ENCODE results near the gene TNC.

The TNC gene

GRCh38 chr9:115004545-115004944 lies 113.4 kb downstream of the TNC start:
- Histone ChIP-seq H3K4me3 (ENCODE audit: insufficient read length, low read depth) (no peak overlapping the region), H3K9me3 (ENCODE audit: insufficient read depth, low read length) (peaks cover 5% of the 10 kb centered on the region; the same call in 1 of the 2 replicates), H3K36me3 (ENCODE audit: insufficient read depth, insufficient read length, low read length) (no peaks in the 10 kb centered on the region), H3K4me1 (ENCODE audit: insufficient read depth, insufficient read length) (no peaks in the 10 kb centered on the region), H3K27me3 (ENCODE audit: insufficient read depth, insufficient read length) (no peaks in the 10 kb centered on the region), H3K9ac (ENCODE audit: insufficient read length, low read depth) (no peak overlapping the region)
- DNase-seq (ENCODE audit: low read depth, low spot score): no peak
- TF ChIP-seq SUZ12 (IDR thresholded peaks at IDR 0.05; ENCODE audit: extremely low read depth, insufficient read depth, insufficient read length) (no peak), YY1 (IDR thresholded peaks at IDR 0.05; ENCODE audit: insufficient read depth, insufficient read length) (no peak), ZNF274 (IDR thresholded peaks at IDR 0.05; ENCODE audit: low read depth, low read length) (no peak)

GRCh38 chr9:115002371-115003120 lies 115.4 kb downstream of the TNC start:
- no peaks in the 10 kb centered on the region for H3K4me1 ChIP-seq (ENCODE audit: insufficient read depth, insufficient read length)
- no peak for TF ChIP-seq ZNF274 (IDR thresholded peaks at IDR 0.05; ENCODE audit: low read depth, low read length)
- no peak for TF ChIP-seq YY1 (IDR thresholded peaks at IDR 0.05; ENCODE audit: insufficient read depth, insufficient read length)
- no peak for TF ChIP-seq SUZ12 (IDR thresholded peaks at IDR 0.05; ENCODE audit: extremely low read depth, insufficient read depth, insufficient read length)
- no peak overlapping the region for H3K4me3 ChIP-seq (ENCODE audit: insufficient read length, low read depth)
- H3K9me3 ChIP-seq (ENCODE audit: insufficient read depth, low read length): peaks cover 5% of the 10 kb centered on the region; the same call in 1 of the 2 replicates
- H3K9ac ChIP-seq (ENCODE audit: insufficient read length, low read depth): no peak overlapping the region
- DNase-seq (ENCODE audit: low read depth, low spot score): no peak
- H3K27me3 ChIP-seq (ENCODE audit: insufficient read depth, insufficient read length): no peaks in the 10 kb centered on the region
- no peaks in the 10 kb centered on the region for H3K36me3 ChIP-seq (ENCODE audit: insufficient read depth, insufficient read length, low read length)

GRCh38 chr9:115000217-115000639 lies 117.7 kb downstream of the TNC start:
- Histone ChIP-seq H3K27me3 (ENCODE audit: insufficient read depth, insufficient read length) (no peaks in the 10 kb centered on the region), H3K36me3 (ENCODE audit: insufficient read depth, insufficient read length, low read length) (no peaks in the 10 kb centered on the region), H3K4me3 (ENCODE audit: insufficient read length, low read depth) (no peak overlapping the region), H3K4me1 (ENCODE audit: insufficient read depth, insufficient read length) (no peaks in the 10 kb centered on the region), H3K9ac (ENCODE audit: insufficient read length, low read depth) (no peak overlapping the region), H3K9me3 (ENCODE audit: insufficient read depth, low read length) (no peaks in the 10 kb centered on the region)
- DNase-seq (ENCODE audit: low read depth, low spot score): no peak
- TF ChIP-seq YY1 (IDR thresholded peaks at IDR 0.05; ENCODE audit: insufficient read depth, insufficient read length): no peak

GRCh38 chr9:114998326-114998725 lies 119.6 kb downstream of the TNC start:
- no peaks in the 10 kb centered on the region for H3K9me3 ChIP-seq (ENCODE audit: insufficient read depth, low read length)
- TF ChIP-seq SUZ12 (IDR thresholded peaks at IDR 0.05; ENCODE audit: extremely low read depth, insufficient read depth, insufficient read length) (no peak), ZNF274 (IDR thresholded peaks at IDR 0.05; ENCODE audit: low read depth, low read length) (no peak), YY1 (IDR thresholded peaks at IDR 0.05; ENCODE audit: insufficient read depth, insufficient read length) (no peak)

GRCh38 chr9:114995681-114996221 lies 122.2 kb downstream of the TNC start:
- Histone ChIP-seq H3K36me3 (ENCODE audit: insufficient read depth, insufficient read length, low read length) (no peaks in the 10 kb centered on the region), H3K9ac (ENCODE audit: insufficient read length, low read depth) (no peak overlapping the region), H3K9me3 (ENCODE audit: insufficient read depth, low read length) (no peaks in the 10 kb centered on the region), H3K4me3 (ENCODE audit: insufficient read length, low read depth) (no peak overlapping the region), H3K27me3 (ENCODE audit: insufficient read depth, insufficient read length) (no peaks in the 10 kb centered on the region), H3K4me1 (ENCODE audit: insufficient read depth, insufficient read length) (no peaks in the 10 kb centered on the region)
- TF ChIP-seq YY1 (IDR thresholded peaks at IDR 0.05; ENCODE audit: insufficient read depth, insufficient read length): no peak
- no peak for TF ChIP-seq SUZ12 (IDR thresholded peaks at IDR 0.05; ENCODE audit: extremely low read depth, insufficient read depth, insufficient read length)
- TF ChIP-seq ZNF274 (IDR thresholded peaks at IDR 0.05; ENCODE audit: low read depth, low read length): no peak
- no peak for DNase-seq (ENCODE audit: low read depth, low spot score)

More at GRCh38 chr9:114998326-114998725, 119.6 kb downstream of the TNC start:
- Histone ChIP-seq H3K4me3 (ENCODE audit: insufficient read length, low read depth) (no peak overlapping the region), H3K27me3 (ENCODE audit: insufficient read depth, insufficient read length) (no peaks in the 10 kb centered on the region), H3K9ac (ENCODE audit: insufficient read length, low read depth) (no peak overlapping the region), H3K4me1 (ENCODE audit: insufficient read depth, insufficient read length) (no peaks in the 10 kb centered on the region), H3K36me3 (ENCODE audit: insufficient read depth, insufficient read length, low read length) (no peaks in the 10 kb centered on the region)
- DNase-seq (ENCODE audit: low read depth, low spot score): no peak

- H3K36me3 ChIP-seq (ENCODE audit: insufficient read depth, insufficient read length, low read length): no peaks in the 10 kb centered on the region
- H3K4me3 ChIP-seq (ENCODE audit: insufficient read length, low read depth): no peak overlapping the region
- TF ChIP-seq SUZ12 (IDR thresholded peaks at IDR 0.05; ENCODE audit: extremely low read depth, insufficient read depth, insufficient read length): no peak
- TF ChIP-seq YY1 (IDR thresholded peaks at IDR 0.05; ENCODE audit: insufficient read depth, insufficient read length): no peak
- TF ChIP-seq ZNF274 (IDR thresholded peaks at IDR 0.05; ENCODE audit: low read depth, low read length): no peak
- no peaks in the 10 kb centered on the region for H3K4me1 ChIP-seq (ENCODE audit: insufficient read depth, insufficient read length)
- no peaks in the 10 kb centered on the region for H3K9me3 ChIP-seq (ENCODE audit: insufficient read depth, low read length)
- H3K9ac ChIP-seq (ENCODE audit: insufficient read length, low read depth): no peak overlapping the region
- DNase-seq (ENCODE audit: low read depth, low spot score): no peak
- H3K27me3 ChIP-seq (ENCODE audit: insufficient read depth, insufficient read length): no peaks in the 10 kb centered on the region
These were observed 123.2 kb downstream of the TNC start for GRCh38 chr9:114994768-114995167.

GRCh38 chr9:114991861-114992260 lies 126.1 kb downstream of the TNC start:
- no peak for DNase-seq (ENCODE audit: low read depth, low spot score)

More at GRCh38 chr9:114991861-114992260, 126.1 kb downstream of the TNC start:
- Histone ChIP-seq H3K4me3 (ENCODE audit: insufficient read length, low read depth) (no peak overlapping the region), H3K4me1 (ENCODE audit: insufficient read depth, insufficient read length) (no peaks in the 10 kb centered on the region), H3K9ac (ENCODE audit: insufficient read length, low read depth) (no peak overlapping the region), H3K36me3 (ENCODE audit: insufficient read depth, insufficient read length, low read length) (no peaks in the 10 kb centered on the region), H3K9me3 (ENCODE audit: insufficient read depth, low read length) (no peaks in the 10 kb centered on the region), H3K27me3 (ENCODE audit: insufficient read depth, insufficient read length) (no peaks in the 10 kb centered on the region)
- TF ChIP-seq ZNF274 (IDR thresholded peaks at IDR 0.05; ENCODE audit: low read depth, low read length): no peak
- no peak for TF ChIP-seq SUZ12 (IDR thresholded peaks at IDR 0.05; ENCODE audit: extremely low read depth, insufficient read depth, insufficient read length)
- no peak for TF ChIP-seq YY1 (IDR thresholded peaks at IDR 0.05; ENCODE audit: insufficient read depth, insufficient read length)
